ENCODE data around the gene SF3A1. TPM values are rescaled to one million over a fixed set of nuclear protein-coding genes. Genes with fewer than 3 reads are reported as not detected.

Gene SF3A1
- total and polyA plus RNA-seq, 2 donors (not counting 3 experiments of a cell fraction or from before 2014, with no cell fraction given), result 60.2 to 187 TPM

- no peaks in the 10 kb centered on the region for H3K4me1 ChIP-seq (ENCODE audit: control insufficient read depth, extremely low read depth, insufficient read depth, low read length)
- BruUV-seq (replicated peaks), result no TSS peak
- dilution Hi-C loops (cut with MboI; ENCODE audit: extremely low pct_ligation_motif_present, low sequenced_read_pairs), result no loop called here
- H2AFZ ChIP-seq (ENCODE audit: low read depth, low read length), result no peak overlapping the region
- peaks cover 43 to 58% of the 10 kb centered on the region in 2 experiments for H3K36me3 ChIP-seq (ENCODE audit: control insufficient read depth in 2 of 2, extremely low read depth in 1 of 2, insufficient read depth in 2 of 2, low read length in 2 of 2)
- H3K9ac ChIP-seq (replicated peaks; ENCODE audit: extremely low read depth, insufficient read depth, low read length), result no peak overlapping the region
- POLR2A ChIA-PET, result no interaction called here
- no peak for TF ChIP-seq JUN (IDR thresholded peaks at IDR 0.05; ENCODE audit: borderline replicate concordance, insufficient read depth, insufficient read length, low read depth)
- TF ChIP-seq POLR2A (IDR thresholded peaks at IDR 0.05; ENCODE audit: low read depth, low read length), result no peak
- no peak for TF ChIP-seq EZH2 (IDR thresholded peaks at IDR 0.05; ENCODE audit: borderline replicate concordance, low read depth, low read length, severe bottlenecking)
- TF ChIP-seq GATA2 (IDR thresholded peaks at IDR 0.05; ENCODE audit: insufficient read depth, insufficient read length, low read depth, low read length), result no peak
- no peak for TF ChIP-seq MAX (IDR thresholded peaks at IDR 0.05; ENCODE audit: insufficient read depth, insufficient read length)
- no peak for TF ChIP-seq MYC (IDR thresholded peaks at IDR 0.05; ENCODE audit: low read depth, low read length)
- TF ChIP-seq FOS (IDR thresholded peaks at IDR 0.05; ENCODE audit: borderline replicate concordance, insufficient read depth, low read length), result no peak
- TF ChIP-seq CTCF (IDR thresholded peaks at IDR 0.05; ENCODE audit: extremely low read depth in 1 of 2, insufficient read depth in 1 of 2, low read depth in 1 of 2, low read length in 2 of 2), result no peak
- TF ChIP-seq POLR2AphosphoS5 (IDR thresholded peaks at IDR 0.05; ENCODE audit: insufficient read depth, low read depth, low read length), result no peak
- H3K79me2 ChIP-seq (ENCODE audit: control insufficient read depth, insufficient read depth, low read length), result peaks cover 36% of the 10 kb centered on the region
- no peak overlapping the region for H3K27ac ChIP-seq (ENCODE audit: insufficient read depth, low read depth, low read length)
- peaks cover 2% of the 10 kb centered on the region for H4K20me1 ChIP-seq (replicated peaks; ENCODE audit: control insufficient read depth, extremely low read depth, insufficient read depth, low read length)
- no peak overlapping the region for H3K4me2 ChIP-seq (ENCODE audit: insufficient read depth, low read length)
- FAIRE-seq, result peak; percentile 18
- H3K9me1 ChIP-seq (replicated peaks; ENCODE audit: control insufficient read depth, extremely low read depth, insufficient read depth, low read length), result no peaks in the 10 kb centered on the region
- H3K27me3 ChIP-seq (ENCODE audit: control insufficient read depth in 2 of 2, insufficient read depth in 2 of 2, low read length in 2 of 2), result no peaks in the 10 kb centered on the region
- DNase-seq (ENCODE audit: low read depth, low spot score), result no peak
- no peak overlapping the region for H3K4me3 ChIP-seq (replicated peaks in 1 of 3; ENCODE audit: insufficient read depth in 1 of 3, low read depth in 1 of 3, low read length in 3 of 3)
- CTCF ChIA-PET, result no interaction called here
- intact Hi-C loops (cut with micrococcal nuclease), result no loop called here
- no peaks in the 10 kb centered on the region for H3K9me3 ChIP-seq (replicated peaks; ENCODE audit: control insufficient read depth, insufficient read depth, low read length)
These were observed 9.3 kb downstream of the SF3A1 start for GRCh38 chr22:30347255-30347892.
